ENCODE data around the gene VSX2.

The VSX2 gene

GRCh38 chr14:74213907-74214803 lies 25.1 kb upstream of the VSX2 start:
- Mint-ChIP-seq H3K4me3 (no peak overlapping the region), H3K27me3 (peaks cover 30% of the 10 kb centered on the region), H3K4me1 (ENCODE audit: low read depth) (peaks cover 7% of the 10 kb centered on the region), H3K9me3 (no peaks in the 10 kb centered on the region), H3K27ac (no peak overlapping the region), H3K36me3 (ENCODE audit: low read depth) (no peaks in the 10 kb centered on the region)
- intact Hi-C loops (cut with micrococcal nuclease), result no loop called here

GRCh38 chr14:74216671-74217070 lies 22.6 kb upstream of the VSX2 start:
- Mint-ChIP-seq H3K27ac (no peak overlapping the region), H3K9me3 (no peaks in the 10 kb centered on the region), H3K36me3 (ENCODE audit: low read depth) (no peaks in the 10 kb centered on the region), H3K27me3 (peaks cover 38% of the 10 kb centered on the region), H3K4me3 (no peak overlapping the region), H3K4me1 (ENCODE audit: low read depth) (peaks cover 7% of the 10 kb centered on the region)
- intact Hi-C loops (cut with micrococcal nuclease), result no loop called here

DNA sequence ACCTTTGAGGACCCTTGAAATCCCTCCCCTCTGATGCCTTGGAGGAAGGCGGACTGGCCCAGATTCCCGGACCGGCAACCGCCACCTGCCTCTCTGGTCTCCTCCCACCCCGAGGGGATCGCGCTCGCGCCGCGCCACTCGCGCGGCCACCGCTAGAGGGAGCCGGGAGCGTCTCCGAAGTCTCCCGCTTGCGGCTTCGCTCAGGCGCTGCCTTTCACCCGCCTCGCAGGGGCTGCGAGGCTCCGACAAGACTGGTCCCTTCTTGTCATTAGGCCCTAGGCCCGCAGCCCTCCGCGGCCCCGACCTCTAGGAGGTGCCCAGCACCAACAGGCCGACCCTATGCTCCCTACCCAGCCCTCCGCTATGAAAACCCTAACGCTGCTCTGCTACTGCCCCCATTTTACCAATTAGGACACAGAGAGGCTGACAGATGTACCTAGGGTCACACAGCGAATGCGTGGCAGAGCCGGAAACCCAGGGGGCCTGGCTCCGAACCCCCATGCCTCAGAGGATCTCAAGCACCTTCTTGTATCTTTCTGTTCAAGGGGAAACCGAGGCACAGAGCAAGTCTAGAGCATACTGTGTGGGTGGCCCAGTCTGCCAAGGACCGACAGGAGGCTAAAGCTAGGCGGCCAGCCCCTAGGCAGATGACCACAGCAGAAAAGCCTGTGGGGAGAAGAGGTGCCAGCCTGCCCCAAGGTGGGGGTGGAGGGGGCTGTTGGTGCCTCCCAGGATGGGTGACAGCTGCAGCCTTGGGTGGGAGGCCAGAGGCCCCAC lies 21.4 kb upstream of the VSX2 start:
- no peaks in the 10 kb centered on the region for H3K9me3 Mint-ChIP-seq
- H3K4me1 Mint-ChIP-seq (ENCODE audit: low read depth), result peaks cover 7% of the 10 kb centered on the region
- H3K36me3 Mint-ChIP-seq (ENCODE audit: low read depth), result no peaks in the 10 kb centered on the region
- H3K27ac Mint-ChIP-seq, result no peak overlapping the region
- peak overlapping the region; percentile 48 for H3K4me3 Mint-ChIP-seq
- intact Hi-C loops (cut with micrococcal nuclease), result no loop called here
- H3K27me3 Mint-ChIP-seq, result peaks cover 38% of the 10 kb centered on the region

DNA sequence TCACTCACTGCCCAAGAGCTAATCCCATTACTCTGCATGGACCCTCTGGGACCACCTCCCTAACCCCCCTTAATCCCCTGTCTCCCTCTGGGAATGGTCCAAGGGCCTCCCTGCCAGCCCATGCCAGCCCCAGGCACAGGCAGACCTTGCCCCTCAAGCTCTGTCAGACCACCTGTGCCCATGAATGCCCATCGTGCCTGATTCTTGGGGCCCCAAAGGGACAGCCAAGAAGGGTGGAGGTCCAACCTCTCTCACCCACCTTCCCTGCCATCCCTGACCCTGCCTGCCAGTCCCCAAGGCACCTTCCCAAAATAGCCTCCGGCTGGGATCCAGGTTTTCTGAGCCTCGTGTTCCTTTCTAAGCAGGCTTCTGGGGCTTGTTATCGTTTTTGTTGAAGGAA lies 20.8 kb upstream of the VSX2 start:
- H3K36me3 Mint-ChIP-seq (ENCODE audit: low read depth), result no peaks in the 10 kb centered on the region
- no peak overlapping the region for H3K27ac Mint-ChIP-seq
- no peak overlapping the region for H3K4me3 Mint-ChIP-seq
- H3K4me1 Mint-ChIP-seq (ENCODE audit: low read depth), result peaks cover 7% of the 10 kb centered on the region
- intact Hi-C loops (cut with micrococcal nuclease), result no loop called here
- peaks cover 38% of the 10 kb centered on the region for H3K27me3 Mint-ChIP-seq
- no peaks in the 10 kb centered on the region for H3K9me3 Mint-ChIP-seq

GRCh38 chr14:74219277-74220205 lies 19.7 kb upstream of the VSX2 start:
- Mint-ChIP-seq H3K4me3 (no peak overlapping the region), H3K9me3 (no peaks in the 10 kb centered on the region), H3K27me3 (peaks cover 39% of the 10 kb centered on the region), H3K4me1 (ENCODE audit: low read depth) (peaks cover 7% of the 10 kb centered on the region), H3K36me3 (ENCODE audit: low read depth) (no peaks in the 10 kb centered on the region), H3K27ac (no peak overlapping the region)
- intact Hi-C loops (cut with micrococcal nuclease), result no loop called here

- Mint-ChIP-seq H3K9me3 (no peaks in the 10 kb centered on the region), H3K27me3 (peaks cover 39% of the 10 kb centered on the region), H3K4me1 (ENCODE audit: low read depth) (peaks cover 7% of the 10 kb centered on the region), H3K4me3 (no peak overlapping the region), H3K36me3 (ENCODE audit: low read depth) (no peaks in the 10 kb centered on the region), H3K27ac (no peak overlapping the region)
- intact Hi-C loops (cut with micrococcal nuclease), result no loop called here
Measured at GRCh38 chr14:74220991-74221390, 18.3 kb upstream of the VSX2 start.

- Mint-ChIP-seq H3K36me3 (ENCODE audit: low read depth) (no peaks in the 10 kb centered on the region), H3K4me3 (no peak overlapping the region), H3K27ac (no peak overlapping the region), H3K27me3 (peaks cover 37% of the 10 kb centered on the region), H3K4me1 (ENCODE audit: low read depth) (peaks cover 7% of the 10 kb centered on the region), H3K9me3 (no peaks in the 10 kb centered on the region)
- intact Hi-C loops (cut with micrococcal nuclease), result no loop called here
Measured at GRCh38 chr14:74221741-74222140, 17.5 kb upstream of the VSX2 start.

- Mint-ChIP-seq H3K4me3 (no peak overlapping the region), H3K4me1 (ENCODE audit: low read depth) (peaks cover under 1% of the 10 kb centered on the region), H3K27me3 (peaks cover 33% of the 10 kb centered on the region), H3K27ac (no peak overlapping the region), H3K9me3 (no peaks in the 10 kb centered on the region), H3K36me3 (ENCODE audit: low read depth) (no peaks in the 10 kb centered on the region)
- intact Hi-C loops (cut with micrococcal nuclease), result no loop called here
Measured at GRCh38 chr14:74223016-74223415, 16.2 kb upstream of the VSX2 start.

DNA sequence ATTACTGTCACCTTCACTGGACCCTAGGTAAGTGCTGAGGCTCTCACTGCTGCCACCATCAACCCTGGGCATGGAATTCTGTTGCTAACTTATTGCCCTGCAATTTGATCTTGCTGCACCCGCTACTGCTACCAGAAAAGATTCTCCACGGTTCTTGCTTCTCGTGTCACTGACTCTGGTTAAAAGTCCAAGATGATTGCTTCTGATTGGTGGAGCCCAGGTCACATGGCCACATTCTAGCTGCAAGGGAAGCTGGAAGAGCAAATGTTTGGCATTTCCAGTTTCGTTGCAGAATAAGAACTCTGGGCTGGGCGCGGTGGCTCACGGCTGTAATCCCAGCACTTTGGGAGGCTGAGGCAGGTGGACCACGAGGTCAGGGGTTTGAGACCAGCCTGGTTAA lies 7.5 kb upstream of the VSX2 start:
- no peaks in the 10 kb centered on the region for H3K4me1 Mint-ChIP-seq (ENCODE audit: low read depth)

DNA sequence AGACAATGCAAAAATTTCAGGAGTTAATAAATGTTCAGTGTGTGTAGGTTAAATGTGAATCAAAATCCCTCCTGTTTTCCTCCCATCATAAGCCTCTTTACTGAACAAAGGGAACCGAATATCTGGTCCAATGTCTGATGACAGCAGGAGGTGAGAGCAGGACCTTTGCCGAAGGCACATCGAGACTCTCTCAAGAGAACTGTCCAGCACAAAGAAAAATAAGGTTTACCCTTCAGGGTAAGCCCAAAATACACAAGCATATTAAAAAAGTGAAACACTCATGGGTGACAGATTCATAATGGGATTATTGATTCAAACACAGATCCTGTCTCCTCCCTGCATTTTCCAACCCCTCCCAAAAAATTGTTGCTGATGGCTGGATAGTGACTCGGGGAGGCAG lies 4.2 kb upstream of the VSX2 start:
- Mint-ChIP-seq H3K36me3 (ENCODE audit: low read depth) (no peaks in the 10 kb centered on the region), H3K9me3 (peaks cover 9% of the 10 kb centered on the region), H3K4me3 (no peak overlapping the region), H3K27ac (no peak overlapping the region), H3K27me3 (peaks cover 76% of the 10 kb centered on the region), H3K4me1 (ENCODE audit: low read depth) (peaks cover under 1% of the 10 kb centered on the region)
- intact Hi-C loops (cut with micrococcal nuclease), result no loop called here

More for the DNA sequence above, 7.5 kb upstream of the VSX2 start:
- no peak overlapping the region for H3K27ac Mint-ChIP-seq
- intact Hi-C loops (cut with micrococcal nuclease), result no loop called here
- H3K27me3 Mint-ChIP-seq, result peaks cover 68% of the 10 kb centered on the region
- H3K36me3 Mint-ChIP-seq (ENCODE audit: low read depth), result no peaks in the 10 kb centered on the region
- no peak overlapping the region for H3K4me3 Mint-ChIP-seq
- peaks cover 9% of the 10 kb centered on the region for H3K9me3 Mint-ChIP-seq

- H3K27ac Mint-ChIP-seq, result no peak overlapping the region
- intact Hi-C loops (cut with micrococcal nuclease), result no loop called here
- H3K4me3 Mint-ChIP-seq, result no peak overlapping the region
- H3K36me3 Mint-ChIP-seq (ENCODE audit: low read depth), result no peaks in the 10 kb centered on the region
- no peaks in the 10 kb centered on the region for H3K9me3 Mint-ChIP-seq
- peaks cover 23% of the 10 kb centered on the region for H3K4me1 Mint-ChIP-seq (ENCODE audit: low read depth)
- peaks cover 81% of the 10 kb centered on the region for H3K27me3 Mint-ChIP-seq
Measured at GRCh38 chr14:74237441-74237840, 1.8 kb upstream of the VSX2 start.

- intact Hi-C loops (cut with micrococcal nuclease), result no loop called here
- Mint-ChIP-seq H3K27me3 (peaks cover 91% of the 10 kb centered on the region), H3K4me1 (ENCODE audit: low read depth) (peaks cover 23% of the 10 kb centered on the region), H3K9me3 (no peaks in the 10 kb centered on the region), H3K4me3 (peak overlapping the region; percentile 36), H3K27ac (no peak overlapping the region), H3K36me3 (ENCODE audit: low read depth) (no peaks in the 10 kb centered on the region)
Measured at GRCh38 chr14:74239848-74240793, 872 bp downstream of the VSX2 start.

Measured in dendritic cell treated with granulocyte-macrophage colony-stimulating factor and Interleukin-4, amounts not matched to agents 40 ng/mL and 50 ng/mL, for 4 days (primary cell).